Measurements from ENCODE around the gene CPNE6. TPM values are rescaled to one million over a fixed set of nuclear protein-coding genes. Genes with fewer than 3 reads are reported as not detected.

Gene CPNE6
- total and polyA plus RNA-seq, 2 of the 13 experiments (the other 11 are each of a cell fraction or from before 2014, with no cell fraction given) = not detected

DNA sequence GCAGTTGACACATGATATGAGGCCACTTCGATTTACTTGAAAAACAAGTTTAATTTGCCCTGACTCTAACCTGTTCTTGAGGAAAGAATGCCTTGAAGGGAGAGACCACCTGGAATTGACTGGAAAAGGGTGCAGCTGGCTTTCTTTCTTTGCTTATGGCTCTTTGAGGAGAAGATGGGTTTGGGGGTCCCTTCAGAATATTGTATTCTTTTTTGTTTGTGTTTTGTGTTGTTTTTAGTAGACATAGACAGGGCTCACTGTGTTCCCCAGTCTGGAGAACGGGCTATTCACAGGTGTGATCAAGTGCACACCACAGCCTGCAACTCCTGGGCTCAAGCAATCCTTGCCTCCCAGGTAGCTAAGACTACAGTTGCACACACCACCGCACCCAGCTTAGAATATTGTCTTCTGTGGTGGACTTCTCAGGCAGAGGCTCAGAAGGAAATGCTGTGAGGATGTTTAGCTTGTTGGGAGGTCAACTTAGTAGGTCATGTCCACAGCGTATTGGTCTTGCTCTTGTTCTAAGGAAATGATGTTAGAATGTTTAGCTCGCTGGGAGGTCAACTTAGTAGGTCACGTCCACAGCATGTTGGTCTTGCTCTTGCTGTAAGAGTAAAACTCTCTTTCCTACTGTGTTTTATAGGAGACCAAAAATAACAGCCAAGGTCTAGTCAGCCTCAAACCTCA, 44.9 kb downstream of the CPNE6 start (continued):
- TF ChIP-seq ARID4A (CRISPR knock-in tag; IDR thresholded peaks at IDR 0.05; ENCODE audit: borderline replicate concordance) = no peak
- no peak for TF ChIP-seq TBX2 (CRISPR knock-in tag; IDR thresholded peaks at IDR 0.05; ENCODE audit: borderline replicate concordance)
- no peak for TF ChIP-seq POLR2AphosphoS2 (IDR thresholded peaks at IDR 0.05; ENCODE audit: low read depth, low read length)
- no peak for TF ChIP-seq CSRNP2 (CRISPR knock-in tag; conservative IDR thresholded peaks at IDR 0.05; ENCODE audit: low read depth)
- TF ChIP-seq KLF13 (CRISPR knock-in tag; IDR thresholded peaks at IDR 0.05) = no peak
- no peak for TF ChIP-seq GRHL1 (CRISPR knock-in tag; conservative IDR thresholded peaks at IDR 0.05)
- TF ChIP-seq MED8 (CRISPR knock-in tag; IDR thresholded peaks at IDR 0.05; ENCODE audit: insufficient replicate concordance) = no peak
- no peak for TF ChIP-seq KDM1A (CRISPR knock-in tag; IDR thresholded peaks at IDR 0.05)
- TF ChIP-seq, protein P1, sequence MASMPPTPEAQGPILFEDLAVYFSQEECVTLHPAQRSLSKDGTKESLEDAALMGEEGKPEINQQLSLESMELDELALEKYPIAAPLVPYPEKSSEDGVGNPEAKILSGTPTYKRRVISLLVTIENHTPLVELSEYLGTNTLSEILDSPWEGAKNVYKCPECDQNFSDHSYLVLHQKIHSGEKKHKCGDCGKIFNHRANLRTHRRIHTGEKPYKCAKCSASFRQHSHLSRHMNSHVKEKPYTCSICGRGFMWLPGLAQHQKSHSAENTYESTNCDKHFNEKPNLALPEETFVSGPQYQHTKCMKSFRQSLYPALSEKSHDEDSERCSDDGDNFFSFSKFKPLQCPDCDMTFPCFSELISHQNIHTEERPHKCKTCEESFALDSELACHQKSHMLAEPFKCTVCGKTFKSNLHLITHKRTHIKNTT (CRISPR knock-in tag; IDR thresholded peaks at IDR 0.05) = no peak
- TF ChIP-seq TEAD3 (CRISPR knock-in tag; optimal IDR thresholded peaks at IDR 0.05; ENCODE audit: borderline replicate concordance) = no peak
- no peak for TF ChIP-seq ZNF12 (CRISPR knock-in tag; IDR thresholded peaks at IDR 0.05)
- TF ChIP-seq ZNF383 (CRISPR knock-in tag; IDR thresholded peaks at IDR 0.05; ENCODE audit: borderline replicate concordance) = no peak
- TF ChIP-seq RFX5 (IDR thresholded peaks at IDR 0.05; ENCODE audit: low read depth, low read length) = no peak
- no peak for TF ChIP-seq NFE2L1 (CRISPR knock-in tag; IDR thresholded peaks at IDR 0.05; ENCODE audit: borderline replicate concordance)
- no peak for TF ChIP-seq ZNF772 (CRISPR knock-in tag; IDR thresholded peaks at IDR 0.05)
- TF ChIP-seq POLR2G (IDR thresholded peaks at IDR 0.05; ENCODE audit: low read depth, low read length) = no peak
- TF ChIP-seq, protein P2, sequence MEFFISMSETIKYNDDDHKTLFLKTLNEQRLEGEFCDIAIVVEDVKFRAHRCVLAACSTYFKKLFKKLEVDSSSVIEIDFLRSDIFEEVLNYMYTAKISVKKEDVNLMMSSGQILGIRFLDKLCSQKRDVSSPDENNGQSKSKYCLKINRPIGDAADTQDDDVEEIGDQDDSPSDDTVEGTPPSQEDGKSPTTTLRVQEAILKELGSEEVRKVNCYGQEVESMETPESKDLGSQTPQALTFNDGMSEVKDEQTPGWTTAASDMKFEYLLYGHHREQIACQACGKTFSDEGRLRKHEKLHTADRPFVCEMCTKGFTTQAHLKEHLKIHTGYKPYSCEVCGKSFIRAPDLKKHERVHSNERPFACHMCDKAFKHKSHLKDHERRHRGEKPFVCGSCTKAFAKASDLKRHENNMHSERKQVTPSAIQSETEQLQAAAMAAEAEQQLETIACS (CRISPR knock-in tag; IDR thresholded peaks at IDR 0.05) = no peak
- no peak for TF ChIP-seq TOE1 (CRISPR knock-in tag; IDR thresholded peaks at IDR 0.05)
- TF ChIP-seq HMG20B (CRISPR knock-in tag; conservative IDR thresholded peaks at IDR 0.05) = no peak
- no peak for TF ChIP-seq ZNF24 (IDR thresholded peaks at IDR 0.05)
- peak; percentile 29; the same call in 1 of the 2 replicates for TF ChIP-seq SP2 (CRISPR knock-in tag; IDR thresholded peaks at IDR 0.05)

All from HepG2 (cell line).